HCT116 (cell line): Measurements from ENCODE around the gene TUBB4B.
A peak's percentile ranks its signal among the peaks of the same experiment; 100 is the strongest.

Experiments used
- CEBPB ChIP-seq: IDR thresholded peaks from 2 replicates; pipeline ENCODE4 v1.6.1; 2012; ENCODE audit warnings: low read depth
- EGR1 ChIP-seq: IDR thresholded peaks from 2 replicates; pipeline ENCODE4 v1.6.1; 2012; ENCODE audit warnings: low read depth
- EZH2 ChIP-seq: fragments of 200-600 bp; sonication (generic); IDR thresholded peaks from 2 replicates; pipeline ENCODE4 v1.6.1; 2017; ENCODE audit warnings: antibody characterized with exemption, mixed run types
- EZH2phosphoT487 ChIP-seq: fragments of 200-600 bp; IDR thresholded peaks from 2 replicates; pipeline ENCODE4 v1.6.1; 2018; ENCODE audit warnings: antibody characterized with exemption, borderline replicate concordance
- JUND ChIP-seq: IDR thresholded peaks from 2 replicates; pipeline ENCODE4 v1.6.1; 2012
- POLR2AphosphoS5 ChIP-seq: IDR thresholded peaks from 2 replicates; pipeline ENCODE4 v1.6.1; 2011; ENCODE audit warnings: mild to moderate bottlenecking, low read depth, low read length, moderate library complexity
- SP1 ChIP-seq: IDR thresholded peaks from 2 replicates; pipeline ENCODE4 v1.6.1; 2012; ENCODE audit warnings: low read depth
- TCF7L2 ChIP-seq: IDR thresholded peaks from 2 replicates; pipeline ENCODE4 v1.7.0; 2011; ENCODE audit warnings: borderline replicate concordance, inconsistent platforms; ENCODE audit not compliant: insufficient read depth, insufficient read length; ENCODE audit errors: extremely low read depth
- YY1 ChIP-seq: IDR thresholded peaks from 2 replicates; pipeline ENCODE4 v1.6.1; 2011; ENCODE audit warnings: low read length, low read depth, moderate library complexity, mild to moderate bottlenecking; ENCODE audit not compliant: insufficient replicate concordance; ENCODE audit errors: extremely low read depth
- ZNF274 ChIP-seq: fragments of 200-500 bp; sonication (Bioruptor generic); IDR thresholded peaks from 2 replicates; pipeline ENCODE4 v1.6.1; 2014; ENCODE audit warnings: mild to moderate bottlenecking, low read depth, low read length, inconsistent platforms
- TF ChIP-seq, protein P1 (sequence below): IDR thresholded peaks from 2 replicates; pipeline ENCODE4 v1.6.1; 2012
- TF ChIP-seq, protein P2 (sequence below), 3 experiments: fragments of 200-600 bp in 1 of 3; sonication (generic) in 1 of 3; IDR thresholded peaks in 2 of 3; conservative IDR thresholded peaks in 1 of 3; 2 replicates each; pipeline ENCODE4 v1.5.1; 2012 to 2017; ENCODE audit warnings: low read depth in 2 of 3, low read length in 2 of 3, antibody characterized with exemption in 1 of 3, borderline replicate concordance in 1 of 3, control low read depth in 1 of 3, mild to moderate bottlenecking in 1 of 3, mixed read lengths in 1 of 3, mixed run types in 1 of 3, moderate library complexity in 1 of 3; ENCODE audit not compliant: insufficient read depth in 1 of 3
- TF ChIP-seq, protein P3 (sequence below): IDR thresholded peaks from 2 replicates; pipeline ENCODE4 v1.6.1; 2012; ENCODE audit warnings: low read depth

DNA sequence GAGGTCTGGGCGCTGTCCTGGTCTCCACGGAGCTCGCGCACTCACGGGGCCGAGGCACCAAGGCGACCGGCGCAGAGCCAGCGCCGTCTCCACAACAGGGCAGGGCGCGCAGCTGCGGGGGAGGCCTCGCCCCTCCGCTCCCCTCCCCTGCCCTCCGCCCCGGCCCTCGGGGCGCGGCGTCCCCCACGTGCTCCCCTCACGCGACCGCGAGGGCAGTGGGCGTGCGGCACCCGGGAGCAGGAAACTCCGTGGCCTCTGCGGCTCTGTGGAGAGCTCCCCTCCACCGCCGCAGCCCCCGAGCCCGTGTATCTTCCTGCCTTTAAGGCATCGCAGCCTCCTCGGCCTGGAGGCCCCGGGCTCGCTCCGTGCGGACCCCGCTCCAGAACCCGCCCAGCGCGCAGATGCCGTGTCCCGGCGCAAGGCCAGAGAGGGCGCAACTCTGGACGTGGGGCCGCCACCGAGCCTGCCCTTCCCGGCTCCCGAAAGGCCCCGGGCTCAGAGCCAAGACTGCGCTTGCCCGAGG, 708 bp upstream of the TUBB4B start:
- peak; percentile 64 for TF ChIP-seq POLR2AphosphoS5
- TF ChIP-seq, protein P1, sequence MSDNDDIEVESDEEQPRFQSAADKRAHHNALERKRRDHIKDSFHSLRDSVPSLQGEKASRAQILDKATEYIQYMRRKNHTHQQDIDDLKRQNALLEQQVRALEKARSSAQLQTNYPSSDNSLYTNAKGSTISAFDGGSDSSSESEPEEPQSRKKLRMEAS, result no peak
- TF ChIP-seq JUND, result no peak
- TF ChIP-seq, protein P2, sequence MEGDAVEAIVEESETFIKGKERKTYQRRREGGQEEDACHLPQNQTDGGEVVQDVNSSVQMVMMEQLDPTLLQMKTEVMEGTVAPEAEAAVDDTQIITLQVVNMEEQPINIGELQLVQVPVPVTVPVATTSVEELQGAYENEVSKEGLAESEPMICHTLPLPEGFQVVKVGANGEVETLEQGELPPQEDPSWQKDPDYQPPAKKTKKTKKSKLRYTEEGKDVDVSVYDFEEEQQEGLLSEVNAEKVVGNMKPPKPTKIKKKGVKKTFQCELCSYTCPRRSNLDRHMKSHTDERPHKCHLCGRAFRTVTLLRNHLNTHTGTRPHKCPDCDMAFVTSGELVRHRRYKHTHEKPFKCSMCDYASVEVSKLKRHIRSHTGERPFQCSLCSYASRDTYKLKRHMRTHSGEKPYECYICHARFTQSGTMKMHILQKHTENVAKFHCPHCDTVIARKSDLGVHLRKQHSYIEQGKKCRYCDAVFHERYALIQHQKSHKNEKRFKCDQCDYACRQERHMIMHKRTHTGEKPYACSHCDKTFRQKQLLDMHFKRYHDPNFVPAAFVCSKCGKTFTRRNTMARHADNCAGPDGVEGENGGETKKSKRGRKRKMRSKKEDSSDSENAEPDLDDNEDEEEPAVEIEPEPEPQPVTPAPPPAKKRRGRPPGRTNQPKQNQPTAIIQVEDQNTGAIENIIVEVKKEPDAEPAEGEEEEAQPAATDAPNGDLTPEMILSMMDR (IDR thresholded peaks at IDR 0.05 in 2 of 3, conservative IDR thresholded peaks at IDR 0.05 in 1 of 3; ENCODE audit: borderline replicate concordance in 1 of 3, insufficient read depth in 1 of 3, low read depth in 2 of 3, low read length in 2 of 3), result no peak
- TF ChIP-seq CEBPB, result no peak
- TF ChIP-seq SP1, result no peak
- TF ChIP-seq, protein P3, sequence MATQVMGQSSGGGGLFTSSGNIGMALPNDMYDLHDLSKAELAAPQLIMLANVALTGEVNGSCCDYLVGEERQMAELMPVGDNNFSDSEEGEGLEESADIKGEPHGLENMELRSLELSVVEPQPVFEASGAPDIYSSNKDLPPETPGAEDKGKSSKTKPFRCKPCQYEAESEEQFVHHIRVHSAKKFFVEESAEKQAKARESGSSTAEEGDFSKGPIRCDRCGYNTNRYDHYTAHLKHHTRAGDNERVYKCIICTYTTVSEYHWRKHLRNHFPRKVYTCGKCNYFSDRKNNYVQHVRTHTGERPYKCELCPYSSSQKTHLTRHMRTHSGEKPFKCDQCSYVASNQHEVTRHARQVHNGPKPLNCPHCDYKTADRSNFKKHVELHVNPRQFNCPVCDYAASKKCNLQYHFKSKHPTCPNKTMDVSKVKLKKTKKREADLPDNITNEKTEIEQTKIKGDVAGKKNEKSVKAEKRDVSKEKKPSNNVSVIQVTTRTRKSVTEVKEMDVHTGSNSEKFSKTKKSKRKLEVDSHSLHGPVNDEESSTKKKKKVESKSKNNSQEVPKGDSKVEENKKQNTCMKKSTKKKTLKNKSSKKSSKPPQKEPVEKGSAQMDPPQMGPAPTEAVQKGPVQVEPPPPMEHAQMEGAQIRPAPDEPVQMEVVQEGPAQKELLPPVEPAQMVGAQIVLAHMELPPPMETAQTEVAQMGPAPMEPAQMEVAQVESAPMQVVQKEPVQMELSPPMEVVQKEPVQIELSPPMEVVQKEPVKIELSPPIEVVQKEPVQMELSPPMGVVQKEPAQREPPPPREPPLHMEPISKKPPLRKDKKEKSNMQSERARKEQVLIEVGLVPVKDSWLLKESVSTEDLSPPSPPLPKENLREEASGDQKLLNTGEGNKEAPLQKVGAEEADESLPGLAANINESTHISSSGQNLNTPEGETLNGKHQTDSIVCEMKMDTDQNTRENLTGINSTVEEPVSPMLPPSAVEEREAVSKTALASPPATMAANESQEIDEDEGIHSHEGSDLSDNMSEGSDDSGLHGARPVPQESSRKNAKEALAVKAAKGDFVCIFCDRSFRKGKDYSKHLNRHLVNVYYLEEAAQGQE, result no peak
- TF ChIP-seq YY1, result peak; percentile 25
- no peak for TF ChIP-seq EGR1
- no peak for TF ChIP-seq TCF7L2
- TF ChIP-seq EZH2phosphoT487, result no peak
- TF ChIP-seq ZNF274, result no peak
- TF ChIP-seq EZH2, result no peak
